Fibroblast of lung (primary cell): Measurements from ENCODE around the gene CCL2.

ENCODE experiments used
- CTCF ChIP-seq, 2 donors: IDR thresholded peaks in 1 of 2; conservative IDR thresholded peaks in 1 of 2; 1 replicate in 1 of 2; 2 replicates in 1 of 2; pipeline ENCODE4 v1.5.1; 2011 to 2012; ENCODE audit warnings: low read length in 2 of 2, control low read depth in 1 of 2, inconsistent platforms in 1 of 2, low read depth in 1 of 2, mild to moderate bottlenecking in 1 of 2
- EZH2 ChIP-seq: IDR thresholded peaks from 2 replicates; pipeline ENCODE4 v1.5.1; 2012; ENCODE audit warnings: low read length, control low read depth, mild to moderate bottlenecking; ENCODE audit errors: missing control alignments

GRCh38 chr17:34254146-34254545 lies 939 bp upstream of the CCL2 start:
- TF ChIP-seq CTCF (conservative IDR thresholded peaks at IDR 0.05 in 1 of 2, IDR thresholded peaks at IDR 0.05 in 1 of 2; ENCODE audit: low read depth in 1 of 2, low read length in 2 of 2), result no peak
- TF ChIP-seq EZH2, result no peak
